Measurements from ENCODE around the gene L3MBTL1.
"Not testable (repeated sequence)": the region's sequence is repeated elsewhere in the genome, so short reads cannot be mapped to it uniquely, and the experiment has no call there.

Gene L3MBTL1

DNA sequence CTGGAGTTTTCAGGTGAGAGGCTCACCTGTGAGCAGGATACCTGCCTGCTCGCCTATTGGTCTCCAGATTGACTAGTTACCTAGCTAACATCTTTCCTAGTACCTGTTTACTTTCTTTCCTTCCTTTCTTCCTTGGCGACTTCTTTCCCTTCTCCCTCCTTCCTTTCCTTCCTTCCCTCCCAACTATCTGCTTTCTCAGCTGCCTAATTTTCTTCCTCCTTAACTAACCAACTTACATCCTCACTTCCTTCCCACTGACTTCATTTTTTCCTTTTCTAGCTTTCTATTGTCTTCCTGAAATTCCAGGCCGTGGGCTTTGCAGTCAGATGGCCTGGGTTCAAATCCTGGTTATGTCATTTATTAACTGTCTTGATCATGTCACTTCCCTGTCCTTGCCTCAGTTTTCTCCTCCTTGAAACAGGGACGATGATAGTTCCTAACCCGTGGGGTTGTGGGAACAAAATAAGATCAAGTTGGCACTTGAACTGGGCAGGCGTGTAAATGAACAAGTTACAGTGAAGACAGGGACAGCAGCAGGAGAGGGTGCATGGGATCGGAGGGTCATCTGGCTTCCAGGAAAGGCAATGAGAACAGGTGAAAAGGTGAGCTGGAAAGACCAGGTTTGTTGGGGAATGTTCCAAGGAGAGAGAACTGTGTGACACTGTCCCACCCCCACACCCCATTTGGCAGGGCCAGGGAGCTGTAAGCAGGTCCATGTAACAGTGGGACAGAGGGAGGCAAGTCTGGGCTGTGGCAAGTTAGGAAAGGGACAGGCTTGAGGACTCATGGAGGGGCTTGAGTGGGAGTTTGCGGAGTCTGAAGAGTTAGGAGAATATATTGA is 51.9 kb downstream of the L3MBTL1 start:
- DNase-seq (ENCODE audit: low read depth in 2 of 2), result no peak

DNA sequence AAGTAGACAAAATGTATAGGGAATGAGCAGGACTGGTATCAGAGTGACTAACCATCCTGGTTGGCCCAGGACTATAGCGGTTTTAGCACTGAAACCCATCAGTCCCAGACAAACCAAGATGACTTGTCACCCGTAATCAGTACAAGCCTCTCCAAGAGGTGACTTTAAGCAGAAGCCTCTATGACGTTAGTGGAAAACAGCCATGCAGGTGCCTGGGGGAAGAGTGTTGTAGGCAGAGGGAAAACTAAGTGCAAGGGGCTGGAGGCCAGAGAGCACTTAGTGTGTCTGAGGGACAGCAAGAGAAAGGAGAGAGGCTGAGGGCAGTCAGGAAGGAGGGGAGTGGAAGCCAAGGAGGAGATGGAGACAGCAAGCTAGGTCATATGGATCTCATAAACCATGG is 53.5 kb downstream of the L3MBTL1 start:
- no peak for DNase-seq (ENCODE audit: low read depth in 2 of 2)

DNA sequence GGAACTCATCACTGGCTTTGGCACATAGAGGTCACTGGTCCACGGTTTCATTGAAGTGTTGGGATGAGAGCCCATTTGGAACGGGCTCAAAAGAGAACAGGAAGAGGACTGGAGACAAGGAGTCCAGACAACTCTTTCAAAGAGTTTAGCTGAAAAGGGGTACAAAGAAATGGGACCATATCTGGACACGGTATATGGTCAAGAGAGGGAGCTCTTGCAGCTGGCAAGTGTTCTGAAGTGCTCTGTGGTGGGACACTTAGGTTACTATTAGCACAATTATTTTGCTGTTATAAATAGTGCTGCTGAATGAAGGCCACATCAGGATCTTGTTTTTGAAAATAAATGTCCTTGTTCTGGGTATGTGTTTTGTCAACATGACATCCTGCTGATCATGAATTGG is 55.9 kb downstream of the L3MBTL1 start:
- DNase-seq (ENCODE audit: low read depth in 2 of 2), result no peak

DNA sequence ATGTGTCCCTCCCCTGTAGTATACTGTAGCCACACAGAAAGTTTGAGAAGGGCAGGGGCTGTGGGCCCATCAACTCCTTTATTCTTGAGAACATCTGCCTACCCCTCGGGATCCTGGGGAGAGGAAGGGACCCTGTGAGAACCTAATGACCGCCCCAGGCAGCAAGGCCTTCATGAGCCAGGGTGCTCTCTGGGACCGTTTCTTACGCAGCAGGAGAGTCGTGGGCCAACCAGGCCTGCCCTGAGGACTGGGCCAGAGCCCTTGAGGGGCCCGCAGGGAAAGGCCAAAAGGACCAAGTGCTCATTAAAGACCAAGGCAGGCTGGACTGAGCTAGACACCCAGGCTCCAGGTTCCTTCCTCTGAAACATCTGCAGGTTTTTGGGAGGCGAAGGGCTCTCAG is 56.5 kb downstream of the L3MBTL1 start:
- no peak for DNase-seq (ENCODE audit: low read depth in 2 of 2)

DNA sequence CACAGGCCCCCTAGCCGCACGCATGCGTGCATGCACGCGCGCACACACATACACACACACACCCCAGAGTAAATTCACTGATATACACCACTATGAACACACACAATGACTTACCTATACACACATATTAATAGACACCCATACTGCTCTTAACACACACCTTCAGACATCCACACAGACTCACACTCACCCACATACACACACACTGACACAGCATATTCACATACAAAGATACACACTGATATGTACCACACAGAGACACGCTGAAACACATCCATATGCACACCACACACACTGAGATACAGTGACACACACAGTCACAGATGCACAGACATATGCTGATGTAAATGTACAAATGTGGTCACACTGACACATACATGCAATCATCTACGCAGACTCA is 57.0 kb downstream of the L3MBTL1 start:
- DNase-seq (ENCODE audit: low read depth in 2 of 2), result no peak

DNA sequence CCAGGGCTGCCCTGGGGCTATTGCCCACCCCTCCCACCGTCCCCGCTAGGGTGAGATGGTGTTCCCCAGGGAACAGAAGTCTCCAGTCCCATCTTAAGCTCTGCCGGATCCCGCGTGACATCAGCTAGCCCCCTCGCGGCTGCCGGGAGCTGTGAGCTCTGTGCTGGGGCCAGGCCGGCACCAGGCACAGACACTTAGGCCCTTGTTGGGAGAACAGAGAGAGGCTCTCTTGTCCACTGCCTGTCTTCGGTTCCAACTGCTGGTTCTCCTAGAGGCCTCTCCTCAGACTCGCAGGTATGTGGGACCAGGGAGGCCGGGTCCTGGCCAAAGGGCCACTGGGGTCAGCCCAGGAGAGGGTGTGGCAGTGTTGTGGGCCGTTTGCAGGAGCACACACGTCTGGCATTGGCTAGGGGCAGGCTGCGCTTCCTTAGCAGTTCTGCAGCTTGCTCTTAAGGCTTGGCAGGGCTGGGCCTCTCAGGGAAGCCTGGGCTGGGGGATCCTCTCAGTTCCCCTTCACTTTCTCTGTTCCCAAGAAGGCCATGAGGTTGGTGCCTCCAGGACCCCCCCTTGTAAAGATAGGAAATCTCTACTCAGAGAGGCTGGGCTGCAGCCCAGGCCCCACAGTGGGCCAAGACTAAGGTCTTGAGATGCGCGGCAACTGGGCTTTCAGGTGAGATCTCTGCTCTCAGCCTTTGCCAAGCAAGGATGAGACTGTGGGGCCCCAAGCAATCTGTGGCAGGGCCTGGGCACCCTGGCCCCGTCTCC is 57.7 kb downstream of the L3MBTL1 start:
- no peak for DNase-seq (ENCODE audit: low read depth in 2 of 2)

DNA sequence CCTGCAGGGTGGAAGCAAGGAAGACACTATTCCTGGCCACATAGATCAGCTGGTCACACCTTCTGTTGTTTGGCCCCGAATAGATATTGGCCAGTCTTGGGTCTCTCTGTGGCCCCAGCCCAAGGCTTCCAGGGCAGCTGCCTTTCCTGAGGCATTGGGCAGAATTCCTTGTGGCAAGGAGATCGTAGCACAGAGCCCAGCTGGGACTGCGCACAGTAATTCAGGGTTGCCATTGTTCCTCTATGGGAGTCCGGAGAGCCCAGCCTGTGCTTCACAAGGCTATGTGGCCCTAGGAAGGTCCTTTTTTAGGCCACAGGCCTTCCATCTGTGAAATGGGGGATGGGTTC is 58.2 kb downstream of the L3MBTL1 start:
- no peak for DNase-seq (ENCODE audit: low read depth in 2 of 2)

DNA sequence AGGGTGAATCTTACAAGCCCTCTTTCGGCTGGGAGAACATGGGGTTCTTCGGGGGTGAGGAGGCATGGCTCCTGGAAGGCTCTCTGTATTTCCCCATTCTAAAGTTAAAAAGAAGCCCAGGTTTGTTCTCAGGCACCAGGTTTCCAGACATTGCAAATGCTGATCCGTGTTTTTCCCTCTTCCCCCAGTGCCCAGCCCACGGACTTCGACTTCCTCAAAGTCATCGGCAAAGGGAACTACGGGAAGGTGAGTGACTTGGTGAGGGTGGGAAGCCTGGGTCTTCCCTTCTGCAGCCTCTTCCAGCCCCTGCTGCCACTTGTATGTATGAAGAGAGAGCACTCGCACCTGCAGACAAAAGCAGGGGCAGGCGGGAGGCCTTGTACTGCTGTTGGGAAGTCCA is 60.0 kb downstream of the L3MBTL1 start:
- DNase-seq (ENCODE audit: low read depth in 2 of 2), result no peak

DNA sequence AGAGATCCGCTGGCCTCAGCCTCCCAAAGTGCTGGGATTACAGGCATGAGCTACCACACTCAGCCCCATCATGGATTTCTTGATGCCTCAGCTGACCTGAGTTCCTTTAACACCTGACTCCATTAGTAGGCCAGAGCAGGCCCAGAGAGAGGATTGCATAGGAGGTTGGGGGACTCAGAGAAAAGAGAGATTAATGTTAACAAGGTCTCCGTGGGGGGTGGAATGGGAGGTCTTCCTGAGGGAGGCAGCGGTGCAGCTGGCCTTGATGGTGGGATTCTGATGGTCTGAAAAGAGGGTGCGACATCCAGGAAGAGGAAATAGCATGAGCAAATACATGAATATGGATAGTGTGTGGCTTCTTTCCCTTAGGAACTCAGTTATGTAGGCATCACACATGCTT is 61.2 kb downstream of the L3MBTL1 start:
- DNase-seq (ENCODE audit: low read depth in 2 of 2), result no peak

DNA sequence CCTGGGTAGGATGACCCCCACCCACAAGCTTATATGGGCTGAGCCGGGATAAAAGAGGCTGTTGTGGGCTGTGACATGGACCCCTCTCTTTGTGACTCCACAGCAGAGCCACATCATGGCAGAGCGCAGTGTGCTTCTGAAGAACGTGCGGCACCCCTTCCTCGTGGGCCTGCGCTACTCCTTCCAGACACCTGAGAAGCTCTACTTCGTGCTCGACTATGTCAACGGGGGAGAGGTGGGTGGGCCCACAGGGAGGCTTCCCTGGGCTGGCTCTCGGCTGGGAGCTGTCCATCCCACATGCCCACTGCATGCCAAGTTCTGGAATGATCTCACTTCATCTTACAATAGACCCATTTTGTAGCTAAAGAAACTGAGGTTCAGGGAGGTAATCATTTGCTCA is 61.8 kb downstream of the L3MBTL1 start:
- DNase-seq (ENCODE audit: low read depth in 2 of 2), result no peak

DNA sequence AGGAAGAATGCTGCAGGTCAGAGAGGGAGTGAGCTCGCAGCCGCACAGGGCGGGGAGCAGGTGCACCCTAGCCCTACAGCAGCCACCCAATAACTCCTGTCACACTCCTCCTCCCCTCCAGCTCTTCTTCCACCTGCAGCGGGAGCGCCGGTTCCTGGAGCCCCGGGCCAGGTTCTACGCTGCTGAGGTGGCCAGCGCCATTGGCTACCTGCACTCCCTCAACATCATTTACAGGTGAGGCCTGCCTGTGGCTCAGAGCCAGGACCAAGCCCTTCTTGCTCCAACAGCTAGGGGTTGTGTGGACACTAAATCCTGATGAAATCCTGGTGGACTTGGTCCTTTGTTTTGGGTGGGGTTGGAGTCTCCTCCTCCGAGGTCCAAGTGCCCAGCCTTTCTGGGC is 63.0 kb downstream of the L3MBTL1 start:
- DNase-seq (ENCODE audit: low read depth in 2 of 2), result no peak

DNA sequence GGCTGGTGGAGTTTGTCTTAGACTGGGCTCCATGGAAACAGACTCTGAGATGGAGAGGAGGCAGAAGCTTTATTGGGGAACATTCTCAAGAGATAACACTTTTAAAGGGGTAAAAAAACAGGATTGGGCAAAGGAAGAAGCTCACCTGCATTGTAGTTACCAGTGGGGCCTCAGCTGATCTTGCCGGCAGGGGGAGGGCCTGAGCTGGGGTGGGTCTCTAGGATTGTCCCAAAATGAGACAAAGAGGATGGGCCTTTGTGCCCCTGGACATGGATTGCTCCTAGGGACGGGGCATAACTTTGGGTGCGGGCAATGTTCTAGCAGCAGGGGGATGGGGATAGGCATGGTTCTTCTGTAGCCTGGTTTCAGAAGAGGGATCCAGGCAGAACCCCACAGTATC is 63.8 kb downstream of the L3MBTL1 start:
- DNase-seq (ENCODE audit: low read depth in 2 of 2), result no peak

DNA sequence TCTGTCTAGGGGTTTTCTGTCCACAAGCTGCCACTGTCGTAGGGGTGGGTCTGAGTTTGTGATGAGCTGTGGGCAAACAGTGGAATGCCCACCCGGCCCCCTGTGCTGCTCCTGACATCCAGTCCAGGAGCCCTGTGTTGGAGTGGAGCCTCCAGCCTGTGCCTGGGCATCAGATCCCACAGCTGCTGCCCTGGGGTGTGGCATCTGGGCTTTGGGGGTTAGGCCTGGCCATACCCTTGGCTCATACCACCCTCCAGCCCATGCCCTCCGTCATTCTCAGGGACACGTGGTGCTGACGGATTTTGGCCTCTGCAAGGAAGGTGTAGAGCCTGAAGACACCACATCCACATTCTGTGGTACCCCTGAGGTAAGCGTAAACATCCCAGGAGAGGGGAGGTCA is 64.3 kb downstream of the L3MBTL1 start:
- no peak for DNase-seq (ENCODE audit: low read depth in 2 of 2)

DNA sequence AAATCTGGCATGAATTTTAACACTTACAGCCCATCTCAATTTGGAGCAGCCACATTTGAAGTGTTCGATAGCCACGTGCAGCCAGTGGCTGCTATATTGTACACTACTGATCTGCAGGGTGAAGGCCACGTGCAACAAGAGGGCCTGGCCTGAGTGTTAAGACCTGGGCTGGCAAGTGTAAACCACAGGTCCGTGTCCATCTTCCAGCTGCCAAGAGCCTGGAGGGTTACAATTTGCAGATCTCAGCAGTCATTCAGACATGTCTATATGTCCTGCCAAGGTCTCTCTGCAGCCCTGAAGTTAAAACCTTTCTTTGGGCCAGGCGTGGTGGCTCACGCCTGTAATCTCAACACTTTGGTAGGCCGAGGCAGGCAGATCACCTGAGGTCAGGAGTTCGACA is 65.4 kb downstream of the L3MBTL1 start:
- DNase-seq (ENCODE audit: low read depth in 2 of 2), result no peak

DNA sequence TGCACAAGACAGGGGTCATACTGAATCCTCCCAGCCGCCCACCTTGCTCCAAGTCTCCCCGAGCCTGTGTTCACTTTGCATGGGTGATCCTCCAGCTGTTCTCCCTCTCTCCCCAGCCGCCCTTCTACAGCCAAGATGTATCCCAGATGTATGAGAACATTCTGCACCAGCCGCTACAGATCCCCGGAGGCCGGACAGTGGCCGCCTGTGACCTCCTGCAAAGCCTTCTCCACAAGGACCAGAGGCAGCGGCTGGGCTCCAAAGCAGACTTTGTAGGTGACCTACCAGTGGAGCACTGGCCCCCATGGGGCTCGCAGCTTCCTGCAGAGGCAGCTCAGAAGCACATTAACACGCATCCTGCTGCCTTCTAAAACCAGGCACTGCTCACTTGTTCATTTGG is 68.6 kb downstream of the L3MBTL1 start:
- no peak for DNase-seq (ENCODE audit: low read depth in 2 of 2)

DNA sequence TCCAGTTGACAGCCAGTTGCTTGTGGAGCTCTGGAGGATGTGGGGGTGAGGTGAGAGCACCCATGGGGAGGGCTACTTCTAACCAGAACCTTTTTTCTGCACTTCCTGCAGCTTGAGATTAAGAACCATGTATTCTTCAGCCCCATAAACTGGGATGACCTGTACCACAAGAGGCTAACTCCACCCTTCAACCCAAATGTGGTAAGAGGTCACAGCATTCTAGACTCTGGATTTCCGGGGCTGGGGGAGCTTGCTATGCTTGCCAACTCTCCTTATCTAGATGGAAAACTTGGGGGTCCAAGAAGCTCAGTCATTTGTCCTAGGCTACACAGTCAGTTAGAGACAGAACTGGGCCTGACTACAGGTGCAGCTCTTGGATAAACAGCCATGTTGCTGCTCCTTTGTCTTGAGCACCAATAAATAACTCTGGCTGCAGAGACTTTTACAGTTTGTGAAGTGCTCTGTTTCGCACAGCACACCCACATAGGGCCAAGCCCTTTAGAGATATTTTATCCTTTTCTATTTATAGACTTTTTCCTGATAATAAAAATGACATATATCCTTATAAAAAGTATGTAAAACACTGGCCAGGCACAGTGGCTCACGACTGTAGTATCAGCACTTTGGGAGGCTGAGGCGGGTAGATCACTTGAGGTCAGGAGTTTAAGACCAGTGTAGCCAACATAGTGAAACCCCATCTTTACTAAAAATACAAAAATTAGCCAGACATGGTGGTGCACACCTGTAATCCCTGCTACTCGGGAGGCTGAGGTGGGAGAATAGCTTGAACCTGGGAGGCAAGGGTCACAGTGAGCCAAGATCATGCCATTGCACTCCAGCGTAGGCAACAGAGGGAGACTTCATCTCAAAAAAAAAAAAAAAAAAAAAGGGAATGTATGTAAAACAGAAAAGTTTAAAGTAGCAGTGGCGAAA is 72.6 kb downstream of the L3MBTL1 start:
- DNase-seq (ENCODE audit: low read depth in 2 of 2), result no peak

DNA sequence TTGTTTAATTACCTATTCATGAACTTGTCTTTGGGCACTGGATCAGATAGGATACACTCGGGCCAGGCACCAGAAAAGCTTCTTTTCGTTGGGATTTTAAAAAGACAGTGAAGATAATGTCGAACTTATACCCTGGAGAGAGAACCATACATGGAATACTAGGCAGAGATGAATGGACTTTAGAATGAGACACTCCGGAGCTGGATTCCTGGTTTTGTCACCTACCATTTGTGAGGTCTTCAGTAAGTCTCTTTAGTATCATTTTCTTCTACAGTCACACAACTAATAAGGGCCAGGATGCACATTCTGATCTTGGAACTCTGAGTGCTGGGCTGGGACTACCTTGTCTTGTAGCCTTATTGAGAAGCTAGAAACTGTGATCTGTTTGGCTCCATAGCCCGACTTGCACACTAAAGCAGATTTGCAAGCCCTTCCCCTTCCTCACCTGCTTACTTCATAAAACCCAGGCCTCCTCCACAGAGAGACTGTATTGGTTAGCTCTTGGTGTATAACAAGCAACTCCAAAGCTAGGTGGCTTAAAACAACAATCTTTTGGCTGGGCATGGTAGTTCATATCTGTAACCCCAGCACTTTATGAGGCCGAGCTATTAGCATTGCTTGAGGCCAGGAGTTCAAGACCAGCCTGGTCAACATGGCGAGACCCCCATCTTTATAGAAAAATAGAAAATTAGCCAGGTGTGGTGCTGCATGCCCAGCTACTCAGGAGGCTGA is 75.8 kb downstream of the L3MBTL1 start:
- DNase-seq (ENCODE audit: low read depth in 2 of 2), result no peak

DNA sequence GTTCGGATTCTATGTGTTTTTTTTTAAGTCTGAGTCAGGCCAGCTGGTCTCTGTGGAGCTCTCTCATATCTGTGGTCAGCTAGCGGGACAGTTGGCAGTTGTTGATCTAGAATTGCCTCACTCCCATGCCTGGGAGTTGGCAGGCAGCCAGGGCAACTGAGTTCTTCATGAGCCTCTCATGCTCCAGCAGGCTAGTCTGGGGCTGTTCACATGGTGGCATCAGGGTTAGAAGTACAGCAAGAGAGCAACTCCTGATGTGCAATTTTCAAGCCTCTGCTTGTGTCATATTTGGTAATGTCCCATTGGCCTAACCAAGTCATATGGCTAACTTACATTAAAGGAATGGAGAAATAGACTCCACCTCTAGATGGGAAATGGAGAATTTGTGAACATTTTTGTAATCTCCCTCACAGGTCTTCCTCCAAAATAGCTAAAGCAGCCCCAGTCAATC is 76.5 kb downstream of the L3MBTL1 start:
- peak; percentile 58 to 66 for DNase-seq (ENCODE audit: low read depth in 2 of 2)

DNA sequence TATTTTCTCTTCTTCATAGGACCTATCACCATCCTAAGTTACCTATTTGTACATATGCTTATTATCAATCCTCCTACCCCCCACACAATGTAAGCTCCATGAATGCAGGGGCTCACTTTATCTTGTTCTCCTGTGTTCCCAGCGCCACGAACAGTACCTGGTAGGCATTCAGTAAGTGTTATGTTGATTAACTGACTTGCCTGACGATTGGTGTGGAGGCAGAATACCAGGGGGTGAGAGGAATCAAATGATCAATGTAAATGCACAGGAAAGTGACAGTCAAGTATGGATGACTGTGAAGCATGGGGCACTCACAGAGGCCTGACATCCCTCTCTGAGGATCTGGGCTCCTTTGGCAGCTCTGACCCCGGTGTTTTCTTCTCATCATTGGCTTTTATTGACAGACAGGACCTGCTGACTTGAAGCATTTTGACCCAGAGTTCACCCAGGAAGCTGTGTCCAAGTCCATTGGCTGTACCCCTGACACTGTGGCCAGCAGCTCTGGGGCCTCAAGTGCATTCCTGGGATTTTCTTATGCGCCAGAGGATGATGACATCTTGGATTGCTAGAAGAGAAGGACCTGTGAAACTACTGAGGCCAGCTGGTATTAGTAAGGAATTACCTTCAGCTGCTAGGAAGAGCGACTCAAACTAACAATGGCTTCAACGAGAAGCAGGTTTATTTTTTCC is 77.1 kb downstream of the L3MBTL1 start:
- peak in 1 of 2 experiments; percentile 4 for DNase-seq (ENCODE audit: low read depth in 2 of 2)

DNA sequence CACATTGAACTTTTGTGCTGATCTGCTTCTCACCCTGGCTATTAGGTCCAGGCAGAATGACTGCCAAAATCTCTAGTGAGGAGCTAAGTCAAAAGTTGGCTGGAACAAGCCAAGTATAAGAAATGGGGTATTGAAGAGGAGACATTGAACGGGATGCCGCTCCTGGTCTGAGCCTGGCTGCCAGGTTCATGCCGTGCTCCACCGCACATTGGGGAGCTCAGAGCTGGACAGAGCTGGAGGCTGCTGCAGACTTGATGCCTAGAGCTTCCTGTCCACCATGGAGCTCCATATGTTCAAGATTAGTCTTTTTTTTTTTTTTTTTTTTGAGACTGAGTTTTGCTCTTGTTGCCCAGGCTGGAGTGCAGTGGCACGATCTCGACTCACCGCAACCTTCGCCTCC is 79.1 kb downstream of the L3MBTL1 start:
- DNase-seq (ENCODE audit: low read depth in 2 of 2), result no peak

DNA sequence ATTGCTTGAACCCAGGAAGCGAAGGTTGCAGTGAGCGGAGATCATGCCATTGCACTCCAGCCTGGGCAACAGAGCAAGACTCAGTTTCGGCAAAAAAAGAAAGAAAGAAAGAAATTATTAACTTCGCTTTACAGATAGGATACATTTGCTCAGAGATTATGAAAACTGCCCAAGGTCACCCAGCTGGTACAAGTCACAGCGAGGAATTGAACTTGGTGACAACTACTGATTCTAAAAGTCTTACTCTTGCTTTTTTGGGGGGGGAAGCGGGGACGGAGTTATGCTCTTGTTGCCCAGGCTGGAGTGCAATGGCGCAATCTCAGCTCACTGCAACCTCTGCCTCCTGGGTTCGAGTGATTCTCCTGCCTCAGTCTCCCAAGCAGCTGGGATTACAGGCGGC is 81.0 kb downstream of the L3MBTL1 start:
- not testable (repeated sequence) for DNase-seq (ENCODE audit: low read depth in 2 of 2)
